ENCODE results near the gene IHH.

Gene IHH

DNA sequence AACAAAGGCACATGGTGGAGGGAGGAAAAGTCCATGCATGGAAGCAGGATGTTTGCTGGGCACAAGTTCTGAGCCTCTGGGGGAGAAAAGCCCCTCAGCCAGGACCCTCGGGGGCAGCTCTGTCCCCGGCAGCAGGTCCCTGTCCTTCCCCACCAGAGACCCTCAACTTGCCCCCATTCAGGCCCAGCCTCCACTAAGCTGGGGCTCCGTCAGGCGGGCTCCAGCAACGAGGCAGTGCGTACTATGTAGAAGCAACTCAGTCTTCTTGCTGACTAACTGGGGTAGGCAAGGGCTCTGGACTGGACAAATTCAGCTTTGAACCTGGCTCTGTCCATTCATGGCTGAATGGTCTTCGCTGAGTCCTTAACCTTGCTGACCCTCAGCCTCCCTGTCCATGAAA lies 42.4 kb downstream of the IHH start:
- no peak for DNase-seq

DNA sequence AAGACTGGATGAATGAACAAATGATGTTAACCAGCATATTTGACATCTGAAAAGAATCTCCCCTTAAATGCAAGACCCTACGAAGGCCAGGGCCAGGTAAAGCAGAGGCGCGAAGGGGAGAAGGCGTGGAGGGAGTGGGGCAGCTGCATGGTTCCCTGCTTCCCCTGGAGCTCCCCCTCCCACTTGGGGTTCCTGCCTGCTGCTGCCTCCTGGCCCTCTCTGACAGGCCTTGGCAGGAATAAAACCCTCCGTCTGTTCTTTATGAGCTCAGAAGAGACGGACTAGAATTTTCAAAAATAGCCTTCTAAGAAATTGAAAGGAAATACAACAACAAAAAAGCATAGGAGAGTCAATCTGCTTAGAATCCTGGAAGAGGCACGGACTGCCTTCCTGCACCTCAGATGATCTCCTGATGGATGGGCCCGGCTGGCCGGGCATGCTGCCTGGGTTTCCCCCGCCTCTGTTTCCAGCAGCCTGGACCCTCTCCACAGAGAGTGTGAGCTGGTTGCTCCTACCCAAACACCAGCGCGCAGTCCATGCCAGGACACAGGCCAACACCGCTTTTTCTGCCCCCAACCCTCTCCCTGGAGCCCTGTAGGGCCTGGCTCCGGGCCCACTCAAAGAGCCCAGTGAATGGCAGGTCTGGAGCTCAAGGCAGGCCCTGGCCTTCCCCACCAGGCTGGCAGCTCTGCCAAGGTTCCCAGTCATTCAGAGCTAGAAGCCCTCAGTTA lies 43.4 kb downstream of the IHH start:
- DNase-seq, result peak; percentile 69

DNA sequence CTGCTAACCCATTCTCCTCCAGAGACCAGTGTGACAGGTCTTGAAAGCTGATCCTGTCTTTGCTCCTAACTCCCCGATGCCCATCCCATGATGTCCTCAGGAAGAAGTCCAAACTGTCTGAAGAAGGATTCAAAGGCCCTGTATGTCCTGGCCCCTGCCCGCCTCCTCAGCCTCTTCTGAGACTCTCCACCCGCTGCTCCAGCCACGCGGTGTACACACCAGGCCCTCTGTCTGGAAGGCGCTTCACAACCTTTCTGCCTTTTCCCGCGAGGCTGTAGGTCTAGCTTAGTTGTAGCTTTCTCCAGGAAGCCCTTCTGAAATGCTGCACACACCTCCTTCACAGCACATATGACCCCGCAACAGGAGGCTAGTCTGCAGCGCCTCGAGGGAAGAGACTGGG lies 44.0 kb downstream of the IHH start:
- DNase-seq, result no peak

DNA sequence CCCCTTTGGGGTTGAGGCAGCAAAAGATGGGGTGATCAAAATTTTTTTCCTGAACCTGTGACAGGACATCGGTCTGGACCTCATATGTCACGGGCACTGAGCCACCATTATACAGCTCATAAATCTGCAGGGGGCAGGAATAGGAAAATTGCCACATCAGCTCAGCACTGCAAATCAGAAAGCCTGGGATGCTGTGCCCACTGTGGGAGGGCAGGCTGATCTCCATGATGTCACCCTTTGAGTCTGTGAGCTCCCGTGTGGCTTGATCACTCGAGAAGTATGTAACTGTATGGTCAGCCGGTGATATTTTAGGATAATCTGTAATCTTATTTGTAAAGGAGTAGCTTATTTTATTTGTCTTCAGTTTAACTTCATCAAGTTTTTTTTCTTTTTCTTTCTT lies 49.8 kb downstream of the IHH start:
- no peak for DNase-seq

DNA sequence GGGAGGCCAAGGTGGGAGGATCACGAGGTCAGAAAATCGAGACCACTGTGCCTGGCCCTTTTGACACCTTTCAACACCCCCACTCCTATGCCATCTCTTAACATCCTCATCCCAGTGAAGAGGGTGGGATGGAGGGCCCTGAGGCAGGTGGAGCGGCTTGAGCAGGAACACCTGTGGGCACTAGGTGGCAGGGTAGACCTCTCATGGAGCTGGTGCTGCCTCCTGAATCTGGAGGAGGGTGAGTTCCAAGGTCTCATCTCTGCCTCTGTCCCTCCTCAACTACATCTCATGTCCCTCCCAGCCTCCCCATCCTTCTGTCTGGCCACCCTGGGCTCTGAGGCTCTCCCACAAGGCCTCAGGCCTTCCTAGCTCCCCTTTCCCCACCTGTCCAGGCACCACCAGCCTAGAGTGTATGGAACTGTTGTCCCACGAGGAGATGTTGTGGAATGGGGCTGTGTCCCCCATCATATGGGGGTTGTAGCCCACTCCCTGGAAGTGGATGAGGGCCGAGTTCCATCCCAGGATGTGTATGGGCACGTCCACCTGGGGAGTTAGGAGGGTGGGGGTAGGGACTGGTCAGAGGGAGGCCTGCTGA lies 50.5 kb downstream of the IHH start:
- DNase-seq, result no peak

DNA sequence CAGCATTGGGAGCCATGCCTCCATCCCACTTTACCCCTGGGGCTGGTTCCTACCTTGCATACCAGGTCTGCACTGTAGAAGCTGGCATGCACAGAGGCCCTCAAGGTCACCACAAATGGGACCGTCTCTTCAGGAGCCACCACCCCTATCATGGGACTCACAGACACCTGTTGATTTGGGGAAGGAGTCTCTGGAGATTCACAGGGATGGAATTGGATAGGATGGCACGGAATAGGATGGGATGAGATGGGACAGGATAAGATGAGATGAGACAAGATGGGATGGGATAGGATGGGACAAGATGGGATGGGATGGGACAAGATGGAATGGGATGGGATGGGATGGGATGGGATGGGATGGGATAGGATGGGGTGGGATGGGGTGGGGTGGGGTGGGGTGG lies 51.4 kb downstream of the IHH start:
- no peak for DNase-seq
